GM12878 (cell line): Measurements from ENCODE around the gene ARMS2. TPM values are rescaled to one million over a fixed set of nuclear protein-coding genes. Genes with fewer than 3 reads are reported as not detected.

Experiments
- microRNA-seq: library from miRNA; unstranded; fragments of <30 nt; microRNA quantifications from one replicate; pipeline ENCODE4, GENCODE V29; 2018
- polyA plus RNA-seq, 11 experiments: library from polyadenylated mRNA; depleted of rRNA in 4 of 11; unstranded in 6 of 11; stranded (reverse) in 5 of 11; fragments of >200 nt; fragmentation: Nextera tagmentation in 4 of 11; fragmentation: Illumina TruSeq in 1 of 11; extraction: Ambion mirVana in 4 of 11; extraction: Trizol in 1 of 11; gene quantifications; 1 replicate in 1 of 11; 2 replicates in 10 of 11; pipeline versions ENCODE4 v1.2.1 to v1.2.3, GENCODE V29; 2011 to 2016; ENCODE audit warnings: inconsistent platforms in 2 of 11, missing spikeins in 2 of 11, low read depth in 1 of 11
- small RNA-seq: library from RNA; depleted of rRNA; stranded (forward); fragments of <200 nt; gene quantifications from one replicate; pipeline ENCODE3, GENCODE V24; 2014
- total RNA-seq, 4 experiments: library from RNA; depleted of rRNA in 3 of 4; stranded (reverse); fragments of >200 nt in 3 of 4; fragmentation: Illumina TruSeq in 1 of 4; extraction: Trizol in 1 of 4; gene quantifications; 2 replicates each; pipeline versions ENCODE4 v1.2.1 to v1.2.3, GENCODE V29; 2013 to 2021

Gene ARMS2
- total and polyA plus RNA-seq, 10 of the 15 experiments (the other 5 are each of a cell fraction or from before 2014, with no cell fraction given) = not detected

Small RNAs within 50 kb of the gene (microRNA-seq; reads per million reads assigned to microRNA genes)
- not detected for gene MIR3941

Small RNAs within 50 kb of the gene (small RNA-seq; reads per million reads assigned to genes)
- gene MIR3941 = not detected

Other genes with a start within 250 kb of the ARMS2 start
- gene BTBD16, start 183.4 kb upstream of the ARMS2 start, total RNA-seq (2014; rRNA removed) = not detected in 2 replicates
- gene BTBD16, start 183.4 kb upstream of the ARMS2 start, total RNA-seq (2014; rRNA removed; fragmentation: Illumina TruSeq; extraction: Trizol) = not detected in 2 replicates
- not detected in 2 replicates for gene BTBD16, start 183.4 kb upstream of the ARMS2 start, total RNA-seq (2021)
- 0.07 and 0.11 TPM in 2 replicates for gene BTBD16, start 183.4 kb upstream of the ARMS2 start, polyA plus RNA-seq (2011; rRNA removed)
- gene BTBD16, start 183.4 kb upstream of the ARMS2 start, polyA plus RNA-seq (2014; fragmentation: Illumina TruSeq; extraction: Trizol) = not detected in 2 replicates
- not detected for gene BTBD16, start 183.4 kb upstream of the ARMS2 start, polyA plus RNA-seq (2014; fragmentation: Nextera tagmentation; extraction: Ambion mirVana)
- not detected in 2 replicates for gene BTBD16, start 183.4 kb upstream of the ARMS2 start, polyA plus RNA-seq (2014; rRNA removed)
- gene BTBD16, start 183.4 kb upstream of the ARMS2 start, polyA plus RNA-seq (2016; fragmentation: Nextera tagmentation; extraction: Ambion mirVana) = not detected
- 0.23 and 0.33 TPM in 2 replicates for gene PLEKHA1, start 79.9 kb upstream of the ARMS2 start, total RNA-seq (2014; rRNA removed)
- gene PLEKHA1, start 79.9 kb upstream of the ARMS2 start, total RNA-seq (2014; rRNA removed; fragmentation: Illumina TruSeq; extraction: Trizol) = 0.31 and 0.37 TPM in 2 replicates
- 0.43 and 0.64 TPM in 2 replicates for gene PLEKHA1, start 79.9 kb upstream of the ARMS2 start, total RNA-seq (2021)
- gene PLEKHA1, start 79.9 kb upstream of the ARMS2 start, polyA plus RNA-seq (2011; rRNA removed) = 6.0 and 8.9 TPM in 2 replicates
- gene PLEKHA1, start 79.9 kb upstream of the ARMS2 start, polyA plus RNA-seq (2014; fragmentation: Illumina TruSeq; extraction: Trizol) = 0.50 and 0.60 TPM in 2 replicates
- gene PLEKHA1, start 79.9 kb upstream of the ARMS2 start, polyA plus RNA-seq (2014; fragmentation: Nextera tagmentation; extraction: Ambion mirVana) = under 1 TPM; 0.15 to 0.19 TPM
- gene PLEKHA1, start 79.9 kb upstream of the ARMS2 start, polyA plus RNA-seq (2014; rRNA removed) = 0.25 and 0.33 TPM in 2 replicates
- gene PLEKHA1, start 79.9 kb upstream of the ARMS2 start, polyA plus RNA-seq (2016; fragmentation: Nextera tagmentation; extraction: Ambion mirVana) = under 1 TPM; 0.25 to 0.35 TPM
- gene HTRA1, start 6.9 kb downstream of the ARMS2 start, total RNA-seq (2014; rRNA removed) = not detected in 2 replicates
- not detected in 2 replicates for gene HTRA1, start 6.9 kb downstream of the ARMS2 start, total RNA-seq (2014; rRNA removed; fragmentation: Illumina TruSeq; extraction: Trizol)
- 0.11 TPM in 1 of 2 replicates, not detected in the other for gene HTRA1, start 6.9 kb downstream of the ARMS2 start, total RNA-seq (2021)
- not detected in 2 replicates for gene HTRA1, start 6.9 kb downstream of the ARMS2 start, polyA plus RNA-seq (2011; rRNA removed)
- not detected in 2 replicates for gene HTRA1, start 6.9 kb downstream of the ARMS2 start, polyA plus RNA-seq (2014; fragmentation: Illumina TruSeq; extraction: Trizol)
- gene HTRA1, start 6.9 kb downstream of the ARMS2 start, polyA plus RNA-seq (2014; fragmentation: Nextera tagmentation; extraction: Ambion mirVana) = not detected
- not detected in 2 replicates for gene HTRA1, start 6.9 kb downstream of the ARMS2 start, polyA plus RNA-seq (2014; rRNA removed)
- gene HTRA1, start 6.9 kb downstream of the ARMS2 start, polyA plus RNA-seq (2016; fragmentation: Nextera tagmentation; extraction: Ambion mirVana) = under 1 TPM in 1 of 2 experiments, not detected in 1; 0.13 TPM
- gene DMBT1, start 106.1 kb downstream of the ARMS2 start, total RNA-seq (2014; rRNA removed) = 0.06 TPM in 1 of 2 replicates, not detected in the other
- gene DMBT1, start 106.1 kb downstream of the ARMS2 start, total RNA-seq (2014; rRNA removed; fragmentation: Illumina TruSeq; extraction: Trizol) = under 0.01 TPM in 1 of 2 replicates, not detected in the other
- gene DMBT1, start 106.1 kb downstream of the ARMS2 start, total RNA-seq (2021) = 0.13 TPM in 2 replicates
- not detected in 2 replicates for gene DMBT1, start 106.1 kb downstream of the ARMS2 start, polyA plus RNA-seq (2011; rRNA removed)
- gene DMBT1, start 106.1 kb downstream of the ARMS2 start, polyA plus RNA-seq (2014; fragmentation: Illumina TruSeq; extraction: Trizol) = 0.01 and 0.05 TPM in 2 replicates
- gene DMBT1, start 106.1 kb downstream of the ARMS2 start, polyA plus RNA-seq (2014; fragmentation: Nextera tagmentation; extraction: Ambion mirVana) = not detected
- 0.03 TPM in 1 of 2 replicates, not detected in the other for gene DMBT1, start 106.1 kb downstream of the ARMS2 start, polyA plus RNA-seq (2014; rRNA removed)
- gene DMBT1, start 106.1 kb downstream of the ARMS2 start, polyA plus RNA-seq (2016; fragmentation: Nextera tagmentation; extraction: Ambion mirVana) = not detected
- gene C10orf120, start 245.2 kb downstream of the ARMS2 start, total RNA-seq (2014; rRNA removed) = not detected in 2 replicates
- gene C10orf120, start 245.2 kb downstream of the ARMS2 start, total RNA-seq (2014; rRNA removed; fragmentation: Illumina TruSeq; extraction: Trizol) = not detected in 2 replicates
- not detected in 2 replicates for gene C10orf120, start 245.2 kb downstream of the ARMS2 start, total RNA-seq (2021)
- not detected in 2 replicates for gene C10orf120, start 245.2 kb downstream of the ARMS2 start, polyA plus RNA-seq (2011; rRNA removed)
- not detected in 2 replicates for gene C10orf120, start 245.2 kb downstream of the ARMS2 start, polyA plus RNA-seq (2014; fragmentation: Illumina TruSeq; extraction: Trizol)
- gene C10orf120, start 245.2 kb downstream of the ARMS2 start, polyA plus RNA-seq (2014; fragmentation: Nextera tagmentation; extraction: Ambion mirVana) = not detected
- not detected in 2 replicates for gene C10orf120, start 245.2 kb downstream of the ARMS2 start, polyA plus RNA-seq (2014; rRNA removed)
- gene C10orf120, start 245.2 kb downstream of the ARMS2 start, polyA plus RNA-seq (2016; fragmentation: Nextera tagmentation; extraction: Ambion mirVana) = not detected